Spleen (tissue), 11 donors: Measurements from ENCODE around the gene NTN1. TPM values are rescaled to one million over a fixed set of nuclear protein-coding genes. Genes with fewer than 3 reads are reported as not detected.

Experiments
- DNase-seq: peaks from one replicate; pipeline ENCODE4 v3.0.0-alpha.2; 2020
- H3K27ac ChIP-seq, 8 donors: fragments of 200-600 bp; sonication (generic) in 7 of 8; 1 replicate in 4 of 8; 2 replicates in 4 of 8; pipeline versions ENCODE4 v1.5.0 to v1.8.0; 2016 to 2021; ENCODE audit warnings: inconsistent platforms in 4 of 8, mild to moderate bottlenecking in 4 of 8, moderate library complexity in 1 of 8
- H3K27me3 ChIP-seq, 7 donors: fragments of 200-600 bp; sonication (generic) in 6 of 7; replicated peaks in 1 of 7; 1 replicate in 4 of 7; 2 replicates in 3 of 7; pipeline versions ENCODE4 v1.5.0 to v1.8.0; 2016 to 2021; ENCODE audit warnings: inconsistent platforms in 3 of 7, mild to moderate bottlenecking in 1 of 7
- H3K36me3 ChIP-seq, 6 donors: fragments of 200-600 bp; sonication (generic) in 5 of 6; 1 replicate in 4 of 6; 2 replicates in 2 of 6; pipeline versions ENCODE4 v1.5.0 to v1.8.0; 2016 to 2021; ENCODE audit warnings: inconsistent platforms in 2 of 6
- H3K4me1 ChIP-seq, 6 donors: fragments of 200-600 bp; sonication (generic) in 5 of 6; 1 replicate in 3 of 6; 2 replicates in 3 of 6; pipeline versions ENCODE4 v1.5.0 to v1.8.0; 2016 to 2021; ENCODE audit warnings: inconsistent platforms in 3 of 6
- H3K4me3 ChIP-seq, 8 donors: fragments of 200-600 bp; sonication (generic) in 7 of 8; 1 replicate in 4 of 8; 2 replicates in 4 of 8; pipeline versions ENCODE4 v1.5.0 to v1.8.0; 2016 to 2021; ENCODE audit warnings: inconsistent platforms in 4 of 8, mild to moderate bottlenecking in 4 of 8, moderate library complexity in 2 of 8
- H3K9me3 ChIP-seq, 8 donors: fragments of 200-600 bp; sonication (generic) in 7 of 8; 1 replicate in 4 of 8; 2 replicates in 4 of 8; pipeline versions ENCODE4 v1.5.0 to v1.8.0; 2016 to 2021; ENCODE audit warnings: inconsistent platforms in 4 of 8
- POLR2A ChIP-seq, 3 donors: fragments of 450-650 bp; IDR thresholded peaks; one replicate each; pipeline ENCODE4 v1.5.1; 2017; ENCODE audit warnings: antibody characterized with exemption in 3 of 3, mild to moderate bottlenecking in 1 of 3
- POLR2AphosphoS5 ChIP-seq, 3 donors: sonication (generic); formaldehyde crosslinking; IDR thresholded peaks; one replicate each; pipeline ENCODE4 v1.5.1; 2017; ENCODE audit warnings: antibody characterized with exemption in 3 of 3
- WGBS, 5 donors: extraction: QIAGEN DNeasy Blood & Tissue Kit in 3 of 5; methylation state at CpG; one replicate each; pipeline versions ENCODE4 v1.1.5 to v1.1.7; 2013 to 2018; 5-methylcytosine and 5-hydroxymethylcytosine counted together
- intact Hi-C: fragments of 100-400 bp; cut with DNase I; formaldehyde crosslinking; loops from one replicate; pipeline ENCODE4 v1.15.0; 2023; ENCODE audit warnings: low total_unique reads
- polyA plus RNA-seq, 3 donors: library from polyadenylated mRNA; stranded (reverse); fragments of 200-250 nt; gene quantifications; one replicate each; pipeline ENCODE4 v1.2.1, GENCODE V29; 2013
- total RNA-seq, 7 donors: library from RNA; depleted of rRNA in 3 of 7; stranded (reverse); fragments of >200 nt in 3 of 7; fragmentation: NEBNext Ultra II Directional in 4 of 7; extraction: Animal tissue kit (Norgen Biotek cat#: 25700) in 4 of 7; gene quantifications; one replicate each; pipeline versions ENCODE4 v1.1.0 to v1.2.1, GENCODE V29; 2016 to 2021
- TF ChIP-seq, protein P1 (sequence below), 11 experiments: fragments of 200-600 bp in 7 of 11; fragments of 450-650 bp in 4 of 11; sonication (generic) in 4 of 11; IDR thresholded peaks in 8 of 11; conservative IDR thresholded peaks in 3 of 11; 1 replicate in 7 of 11; 2 replicates in 4 of 11; pipeline versions ENCODE4 v1.4.0 to v1.8.0; 2016 to 2021; ENCODE audit warnings: antibody characterized with exemption in 11 of 11, inconsistent platforms in 4 of 11, mild to moderate bottlenecking in 1 of 11
- donor health status: healthy with polysubstance abuse.
- donor health status: DM: no; HTN: no; CAD: no; lungs with moderate emphysema.
- donor health status: DM: no; HTN: no; CAD: no.
- donor health status: Bipolar disorder and iron deficiency.
- donor health status: healthy.
- donor health status: DM: no; HTN: no; CAD: no.
- donor health status: DM: yes; HTN: yes; CAD: no.

Gene NTN1
- total and polyA plus RNA-seq, 10 donors: 0.07 to 0.43 (median 0.23) TPM; not detected in 2

DNA sequence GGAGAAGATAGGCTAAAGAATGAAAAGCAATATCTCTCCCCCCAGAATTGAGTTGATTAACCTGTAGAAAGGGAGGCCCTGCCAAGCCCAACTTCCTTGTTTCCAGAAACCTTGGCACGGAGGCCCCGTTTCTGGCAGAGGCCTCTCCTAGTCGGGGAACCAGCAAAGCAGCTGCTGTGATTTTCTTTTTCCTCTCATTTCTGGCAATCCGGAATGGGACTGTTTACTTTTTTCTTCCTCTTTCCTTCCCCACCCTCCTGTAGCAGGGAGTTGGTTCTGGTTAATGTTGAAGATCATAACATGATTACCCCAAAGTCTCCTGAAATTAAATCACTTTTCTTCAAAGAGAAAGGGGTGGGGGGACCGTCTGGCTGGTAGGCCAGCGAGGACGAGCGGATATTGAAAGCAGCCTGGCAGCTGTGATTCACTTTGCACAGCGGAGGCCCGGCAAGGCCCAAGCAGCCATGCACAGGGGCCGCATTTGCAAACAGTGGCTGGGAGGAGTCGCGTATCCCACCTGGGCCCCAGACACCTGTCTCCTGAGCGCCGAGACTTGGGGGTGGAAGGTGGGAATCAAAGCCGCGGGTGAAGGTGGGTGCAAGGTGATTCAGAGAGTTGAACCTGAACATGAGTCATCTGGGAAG, 51.5 kb downstream of the NTN1 start:
- Histone ChIP-seq H3K9me3 (no peaks in the 10 kb centered on the region), H3K36me3 (no peaks in the 10 kb centered on the region), H3K27ac (no peak overlapping the region), H3K27me3 (peaks cover 0 to 31% (median 0%) of the 10 kb centered on the region in 7 donors), H3K4me1 (no peaks in the 10 kb centered on the region), H3K4me3 (no peak overlapping the region)
- 70 to 81% (median 76%) methylated on average over 14 to 17 of the region's 17 CpGs for WGBS, 5 donors
- no peak for DNase-seq
- intact Hi-C loops: no loop called here
- no peak for TF ChIP-seq POLR2AphosphoS5 (IDR thresholded peaks at IDR 0.05)

DNA sequence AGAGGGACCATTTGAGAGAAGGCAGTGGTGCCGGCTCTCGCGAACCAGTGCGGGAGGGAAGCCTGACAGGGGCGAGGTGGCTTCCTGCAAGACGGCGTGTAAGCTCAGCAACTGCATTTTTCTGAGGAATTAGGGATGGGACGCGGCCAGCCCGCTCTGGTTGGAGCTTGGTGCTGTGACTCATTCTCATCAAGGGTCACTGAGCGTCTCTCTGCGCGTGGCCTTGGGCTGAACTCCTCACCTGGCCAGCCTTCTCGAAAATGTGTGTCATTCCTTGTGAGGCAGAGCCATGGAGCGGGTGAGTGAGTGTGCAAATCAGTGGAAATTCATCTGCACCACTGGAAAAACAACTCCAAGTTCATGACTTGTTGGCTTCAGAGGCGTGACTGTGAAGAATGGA, 52.8 kb downstream of the NTN1 start:
- Histone ChIP-seq H3K27ac (no peak overlapping the region), H3K36me3 (no peaks in the 10 kb centered on the region), H3K9me3 (peaks cover 0 to under 1% (median 0%) of the 10 kb centered on the region in 8 donors), H3K4me1 (no peaks in the 10 kb centered on the region), H3K4me3 (no peak overlapping the region), H3K27me3 (peaks cover 0 to 31% (median 0%) of the 10 kb centered on the region in 7 donors)
- intact Hi-C loops: no loop called here
- TF ChIP-seq, protein P1, sequence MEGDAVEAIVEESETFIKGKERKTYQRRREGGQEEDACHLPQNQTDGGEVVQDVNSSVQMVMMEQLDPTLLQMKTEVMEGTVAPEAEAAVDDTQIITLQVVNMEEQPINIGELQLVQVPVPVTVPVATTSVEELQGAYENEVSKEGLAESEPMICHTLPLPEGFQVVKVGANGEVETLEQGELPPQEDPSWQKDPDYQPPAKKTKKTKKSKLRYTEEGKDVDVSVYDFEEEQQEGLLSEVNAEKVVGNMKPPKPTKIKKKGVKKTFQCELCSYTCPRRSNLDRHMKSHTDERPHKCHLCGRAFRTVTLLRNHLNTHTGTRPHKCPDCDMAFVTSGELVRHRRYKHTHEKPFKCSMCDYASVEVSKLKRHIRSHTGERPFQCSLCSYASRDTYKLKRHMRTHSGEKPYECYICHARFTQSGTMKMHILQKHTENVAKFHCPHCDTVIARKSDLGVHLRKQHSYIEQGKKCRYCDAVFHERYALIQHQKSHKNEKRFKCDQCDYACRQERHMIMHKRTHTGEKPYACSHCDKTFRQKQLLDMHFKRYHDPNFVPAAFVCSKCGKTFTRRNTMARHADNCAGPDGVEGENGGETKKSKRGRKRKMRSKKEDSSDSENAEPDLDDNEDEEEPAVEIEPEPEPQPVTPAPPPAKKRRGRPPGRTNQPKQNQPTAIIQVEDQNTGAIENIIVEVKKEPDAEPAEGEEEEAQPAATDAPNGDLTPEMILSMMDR (IDR thresholded peaks at IDR 0.05 in 8 of 11, conservative IDR thresholded peaks at IDR 0.05 in 3 of 11): no peak
- TF ChIP-seq POLR2A (IDR thresholded peaks at IDR 0.05) (no peak), POLR2AphosphoS5 (IDR thresholded peaks at IDR 0.05) (no peak)
- 91 to 95% (median 92%) methylated on average over 16 of the region's 16 CpGs for WGBS, 5 donors
- no peak for DNase-seq

DNA sequence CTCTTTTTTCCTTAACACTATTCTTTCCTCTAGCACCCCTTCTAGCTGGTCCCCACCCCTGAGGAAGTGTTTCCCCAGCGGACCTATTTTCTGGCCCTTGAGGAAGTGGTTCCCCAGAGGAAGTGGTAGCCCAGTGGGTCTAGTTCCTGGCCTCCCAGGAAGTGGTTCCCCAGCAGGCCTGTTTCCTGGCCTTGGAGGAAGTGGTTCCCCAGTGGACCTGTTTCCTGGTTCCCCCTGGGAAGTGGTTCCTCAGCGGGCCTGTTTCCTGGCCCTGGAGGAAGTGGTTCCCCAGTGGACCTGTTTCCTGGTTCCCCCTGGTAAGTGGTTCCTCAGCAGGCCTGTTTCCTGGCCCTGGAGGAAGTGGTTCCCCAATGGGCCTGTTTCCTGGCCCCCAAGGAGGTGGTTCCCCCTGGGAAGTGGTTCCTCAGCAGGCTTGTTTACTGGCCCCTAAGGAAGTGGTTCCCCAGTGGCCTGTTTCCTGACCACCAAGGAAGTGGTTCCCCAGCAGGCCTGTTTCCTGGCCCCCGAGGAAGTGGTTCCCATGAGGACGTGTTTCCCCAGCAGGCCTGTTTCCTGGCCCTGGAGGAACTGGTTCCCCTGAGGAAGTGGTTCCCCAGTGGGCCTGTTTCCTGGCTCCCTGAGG, 58.3 kb downstream of the NTN1 start:
- Histone ChIP-seq H3K4me1 (no peaks in the 10 kb centered on the region), H3K9me3 (peaks cover 0 to 10% (median 5%) of the 10 kb centered on the region in 8 donors), H3K36me3 (no peaks in the 10 kb centered on the region), H3K27ac (peak overlapping the region in 6 of 8 donors; percentile 0 to 64 (median 50)), H3K4me3 (no peak overlapping the region), H3K27me3 (peaks cover 0 to 6% (median 0%) of the 10 kb centered on the region in 7 donors)
- TF ChIP-seq POLR2AphosphoS5 (IDR thresholded peaks at IDR 0.05) (no peak), POLR2A (IDR thresholded peaks at IDR 0.05) (no peak)
- TF ChIP-seq, protein P1 (IDR thresholded peaks at IDR 0.05 in 8 of 11, conservative IDR thresholded peaks at IDR 0.05 in 3 of 11): no peak
- 16 to 39% (median 22%) methylated on average over 4 of the region's 4 CpGs for WGBS, 5 donors
- no peak for DNase-seq
- intact Hi-C loops: no loop called here

DNA sequence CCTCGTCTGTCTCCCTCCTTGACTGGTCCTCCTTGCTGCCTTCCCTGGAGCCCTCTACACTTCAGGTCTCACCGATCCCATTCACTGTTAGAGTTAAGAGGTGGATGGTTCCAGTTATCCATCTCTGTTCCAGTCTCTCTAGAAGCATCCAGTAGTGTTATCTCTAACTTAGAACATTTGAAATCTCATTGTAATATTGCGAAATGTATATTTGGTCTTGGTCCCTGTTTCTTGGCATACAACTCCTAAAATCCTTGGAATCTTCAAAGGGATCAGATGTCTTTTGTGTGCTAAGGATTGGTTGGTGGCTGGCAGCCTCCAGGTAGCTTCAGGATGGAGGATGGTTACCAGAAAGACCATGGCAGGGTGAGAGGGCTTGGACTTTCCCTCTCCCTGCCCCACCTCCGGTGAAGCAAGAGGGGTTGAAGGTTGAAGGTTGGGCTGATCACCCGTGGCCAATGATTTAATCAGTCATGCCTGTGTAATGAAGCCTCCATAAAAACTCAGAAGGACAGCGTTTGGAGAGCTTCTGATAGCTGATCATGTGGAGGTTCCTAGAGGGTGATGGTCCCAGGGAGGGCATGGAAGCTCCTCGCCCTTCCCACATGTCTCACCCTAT, 59.1 kb downstream of the NTN1 start:
- WGBS, 5 donors: 73 to 86% (median 82%) methylated on average over 6 to 7 of the region's 7 CpGs
- Histone ChIP-seq H3K36me3 (no peaks in the 10 kb centered on the region), H3K27ac (peak overlapping the region in 1 of 8 donors; percentile 64), H3K4me3 (no peak overlapping the region), H3K27me3 (peaks cover 0 to 12% (median 0%) of the 10 kb centered on the region in 7 donors), H3K4me1 (no peaks in the 10 kb centered on the region), H3K9me3 (peaks cover 0 to 10% (median 5%) of the 10 kb centered on the region in 8 donors)
- intact Hi-C loops: no loop called here
- DNase-seq: no peak
- no peak for TF ChIP-seq POLR2A (IDR thresholded peaks at IDR 0.05)
- no peak for TF ChIP-seq POLR2AphosphoS5 (IDR thresholded peaks at IDR 0.05)
- TF ChIP-seq, protein P1 (IDR thresholded peaks at IDR 0.05 in 8 of 11, conservative IDR thresholded peaks at IDR 0.05 in 3 of 11): no peak
